ENCODE results near the gene SLBP. TPM values are rescaled to one million over a fixed set of nuclear protein-coding genes. Genes with fewer than 3 reads are reported as not detected.

The SLBP gene
- polyA plus RNA-seq, 3 donors, result 39.6 to 63.7 (median 59.1) TPM

- Mint-ChIP-seq H3K27me3 (ENCODE audit: low read depth in 3 of 3) (no peaks in the 10 kb centered on the region), H3K4me1 (peaks cover 57% of the 10 kb centered on the region), H3K27ac (peak overlapping the region; percentile 81 to 93 (median 92)), H3K36me3 (peaks cover 13 to 33% of the 10 kb centered on the region in 2 donors), H3K9me3 (no peaks in the 10 kb centered on the region), H3K4me3 (peak overlapping the region; percentile 97)
- peak overlapping the region; percentile 94 for H3K4me2 ChIP-seq (replicated peaks; ENCODE audit: extremely low read depth, low read length, poor library complexity, severe bottlenecking)
- intact Hi-C loops (cut with micrococcal nuclease), result loop anchor here in 1 of 2 donors (5.0 to 10.0 kb wide), 3 partner anchors 126 to 554 kb away; partner anchors contain the start of genes LETM1 and MXD4
- peak overlapping the region; percentile 80 for H2AFZ ChIP-seq (ENCODE audit: insufficient read depth, low read depth, low read length, poor library complexity, severe bottlenecking)
- H3K4me1 ChIP-seq (ENCODE audit: control insufficient read depth in 1 of 2, insufficient read depth in 2 of 2, low read length in 2 of 2), result peaks cover 46 to 50% of the 10 kb centered on the region in 2 donors
- WGBS (ENCODE audit: insufficient coverage), result 18% methylated on average over 22 of the region's 22 CpGs
- no peaks in the 10 kb centered on the region for H3K9me3 ChIP-seq (replicated peaks in 1 of 2; ENCODE audit: control insufficient read depth in 1 of 2, insufficient read depth in 1 of 2, low read length in 2 of 2)
- no peak for TF ChIP-seq CTCF (IDR thresholded peaks at IDR 0.05)
- DNase-seq, result no peak
- peaks cover 11% of the 10 kb centered on the region in 2 donors for H3K36me3 ChIP-seq (replicated peaks in 1 of 2; ENCODE audit: control insufficient read depth in 1 of 2, insufficient read depth in 2 of 2, low read length in 2 of 2)
- peak overlapping the region; percentile 59 to 92 for H3K27ac ChIP-seq (ENCODE audit: low read depth in 1 of 2, low read length in 2 of 2)
- H3K79me2 ChIP-seq (ENCODE audit: insufficient read depth, low read length), result peaks cover 90% of the 10 kb centered on the region
- H3K27me3 ChIP-seq (ENCODE audit: control insufficient read depth in 2 of 2, insufficient read depth in 2 of 2, low read length in 2 of 2), result no peaks in the 10 kb centered on the region
- H3K9ac ChIP-seq (ENCODE audit: insufficient read depth, low read length, poor library complexity, severe bottlenecking), result peak overlapping the region; percentile 96
- peaks cover 52% of the 10 kb centered on the region for H4K20me1 ChIP-seq (ENCODE audit: insufficient read depth, low read length)
- H3K4me3 ChIP-seq (replicated peaks in 1 of 3; ENCODE audit: low read depth in 2 of 3, low read length in 3 of 3), result peak overlapping the region; percentile 58 to 91 (median 61)
Observed at GRCh38 chr4:1711055-1711570, 1.0 kb downstream of the SLBP start.

DNA sequence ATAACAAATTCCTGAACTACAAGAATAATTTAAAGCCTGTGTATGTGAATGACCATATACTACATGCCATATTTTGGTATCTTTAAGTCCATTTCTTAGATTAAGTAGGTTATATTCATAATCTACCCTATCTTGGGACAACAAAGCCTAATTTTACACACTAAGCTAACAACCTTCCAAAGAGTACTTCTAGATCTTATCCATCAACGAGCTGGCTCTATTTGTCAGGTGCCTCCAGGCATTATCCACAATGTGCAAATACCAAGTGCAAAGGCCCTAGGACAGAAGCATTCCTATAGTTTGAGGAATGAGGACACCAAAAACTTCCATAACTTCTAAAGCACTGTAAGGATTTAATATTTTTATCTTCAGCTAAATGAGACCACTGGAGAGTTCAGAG lies 3.5 kb downstream of the SLBP start:
- Histone ChIP-seq H3K27me3 (ENCODE audit: control insufficient read depth in 2 of 2, insufficient read depth in 2 of 2, low read length in 2 of 2) (no peaks in the 10 kb centered on the region), H3K36me3 (replicated peaks in 1 of 2; ENCODE audit: control insufficient read depth in 1 of 2, insufficient read depth in 2 of 2, low read length in 2 of 2) (peaks cover 14 to 34% of the 10 kb centered on the region in 2 donors), H3K4me3 (replicated peaks in 1 of 3; ENCODE audit: low read depth in 2 of 3, low read length in 3 of 3) (no peak overlapping the region), H3K9me3 (replicated peaks in 1 of 2; ENCODE audit: control insufficient read depth in 1 of 2, insufficient read depth in 1 of 2, low read length in 2 of 2) (no peaks in the 10 kb centered on the region), H3K27ac (ENCODE audit: low read depth in 1 of 2, low read length in 2 of 2) (no peak overlapping the region), H3K79me2 (ENCODE audit: insufficient read depth, low read length) (peaks cover 90% of the 10 kb centered on the region), H3K9ac (ENCODE audit: insufficient read depth, low read length, poor library complexity, severe bottlenecking) (no peak overlapping the region), H4K20me1 (ENCODE audit: insufficient read depth, low read length) (peaks cover 43% of the 10 kb centered on the region), H2AFZ (ENCODE audit: insufficient read depth, low read depth, low read length, poor library complexity, severe bottlenecking) (no peak overlapping the region), H3K4me2 (replicated peaks; ENCODE audit: extremely low read depth, low read length, poor library complexity, severe bottlenecking) (no peak overlapping the region), H3K4me1 (ENCODE audit: control insufficient read depth in 1 of 2, insufficient read depth in 2 of 2, low read length in 2 of 2) (peaks cover 20 to 25% of the 10 kb centered on the region in 2 donors)
- no peak for TF ChIP-seq CTCF (IDR thresholded peaks at IDR 0.05)
- Mint-ChIP-seq H3K36me3 (peaks cover 28 to 51% of the 10 kb centered on the region in 2 donors), H3K4me3 (no peak overlapping the region), H3K27me3 (ENCODE audit: low read depth in 3 of 3) (no peaks in the 10 kb centered on the region), H3K4me1 (peaks cover 35% of the 10 kb centered on the region), H3K9me3 (no peaks in the 10 kb centered on the region), H3K27ac (no peak overlapping the region)
- no peak for DNase-seq
- no CpG with 5 or more reads among the region's 1 CpG for WGBS (ENCODE audit: insufficient coverage)
- intact Hi-C loops (cut with micrococcal nuclease), result no loop called here
